Measurements from ENCODE around the gene SEMA4B.
"Not testable (repeated sequence)": the region's sequence is repeated elsewhere in the genome, so short reads cannot be mapped to it uniquely, and the experiment has no call there.

DNA sequence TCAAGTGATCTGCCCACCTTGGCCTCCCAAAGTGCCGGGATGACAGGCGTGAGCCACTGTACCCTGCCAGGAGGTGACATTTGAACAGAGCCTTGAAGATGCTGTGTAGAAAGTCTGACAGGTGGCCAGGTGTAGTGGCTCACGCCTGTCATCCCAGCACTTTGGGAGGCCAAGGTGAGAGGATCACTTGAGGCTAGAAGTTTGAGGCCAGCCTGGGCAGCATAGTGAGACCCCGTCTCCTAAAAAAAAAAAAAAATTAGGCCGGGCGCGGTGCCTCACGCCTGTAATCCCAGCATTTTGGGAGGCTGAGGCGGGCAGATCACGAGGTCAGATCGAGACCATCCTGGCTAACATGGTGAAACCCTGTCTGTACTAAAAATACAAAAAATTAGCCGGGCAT is 77.3 kb downstream of the SEMA4B start:
- TF ChIP-seq, protein P1, sequence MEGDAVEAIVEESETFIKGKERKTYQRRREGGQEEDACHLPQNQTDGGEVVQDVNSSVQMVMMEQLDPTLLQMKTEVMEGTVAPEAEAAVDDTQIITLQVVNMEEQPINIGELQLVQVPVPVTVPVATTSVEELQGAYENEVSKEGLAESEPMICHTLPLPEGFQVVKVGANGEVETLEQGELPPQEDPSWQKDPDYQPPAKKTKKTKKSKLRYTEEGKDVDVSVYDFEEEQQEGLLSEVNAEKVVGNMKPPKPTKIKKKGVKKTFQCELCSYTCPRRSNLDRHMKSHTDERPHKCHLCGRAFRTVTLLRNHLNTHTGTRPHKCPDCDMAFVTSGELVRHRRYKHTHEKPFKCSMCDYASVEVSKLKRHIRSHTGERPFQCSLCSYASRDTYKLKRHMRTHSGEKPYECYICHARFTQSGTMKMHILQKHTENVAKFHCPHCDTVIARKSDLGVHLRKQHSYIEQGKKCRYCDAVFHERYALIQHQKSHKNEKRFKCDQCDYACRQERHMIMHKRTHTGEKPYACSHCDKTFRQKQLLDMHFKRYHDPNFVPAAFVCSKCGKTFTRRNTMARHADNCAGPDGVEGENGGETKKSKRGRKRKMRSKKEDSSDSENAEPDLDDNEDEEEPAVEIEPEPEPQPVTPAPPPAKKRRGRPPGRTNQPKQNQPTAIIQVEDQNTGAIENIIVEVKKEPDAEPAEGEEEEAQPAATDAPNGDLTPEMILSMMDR (IDR thresholded peaks at IDR 0.05), result not testable (repeated sequence)
- not testable (repeated sequence) for TF ChIP-seq POLR2A (IDR thresholded peaks at IDR 0.05)
